Measurements from ENCODE around the gene HDAC9.

The HDAC9 gene

DNA sequence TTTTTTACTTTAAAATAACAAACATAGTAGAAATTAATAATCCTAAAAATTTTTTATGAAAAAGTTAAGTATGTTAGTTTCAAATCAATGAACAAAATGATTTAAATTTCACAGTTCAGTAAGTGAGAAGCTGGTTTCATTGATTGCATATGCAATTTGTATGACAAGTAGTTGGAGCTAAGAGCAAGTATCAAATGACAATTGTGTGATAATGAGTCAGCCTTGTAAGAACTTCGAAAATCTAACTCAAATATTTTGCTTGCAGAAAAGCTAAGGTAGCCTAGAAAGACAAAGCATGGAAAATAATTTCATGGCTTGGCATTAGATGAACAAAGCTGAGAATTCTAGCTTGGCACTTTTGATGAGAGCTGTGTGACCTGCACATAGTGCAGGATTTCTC, 111.5 kb downstream of the HDAC9 start:
- no peak for DNase-seq

DNA sequence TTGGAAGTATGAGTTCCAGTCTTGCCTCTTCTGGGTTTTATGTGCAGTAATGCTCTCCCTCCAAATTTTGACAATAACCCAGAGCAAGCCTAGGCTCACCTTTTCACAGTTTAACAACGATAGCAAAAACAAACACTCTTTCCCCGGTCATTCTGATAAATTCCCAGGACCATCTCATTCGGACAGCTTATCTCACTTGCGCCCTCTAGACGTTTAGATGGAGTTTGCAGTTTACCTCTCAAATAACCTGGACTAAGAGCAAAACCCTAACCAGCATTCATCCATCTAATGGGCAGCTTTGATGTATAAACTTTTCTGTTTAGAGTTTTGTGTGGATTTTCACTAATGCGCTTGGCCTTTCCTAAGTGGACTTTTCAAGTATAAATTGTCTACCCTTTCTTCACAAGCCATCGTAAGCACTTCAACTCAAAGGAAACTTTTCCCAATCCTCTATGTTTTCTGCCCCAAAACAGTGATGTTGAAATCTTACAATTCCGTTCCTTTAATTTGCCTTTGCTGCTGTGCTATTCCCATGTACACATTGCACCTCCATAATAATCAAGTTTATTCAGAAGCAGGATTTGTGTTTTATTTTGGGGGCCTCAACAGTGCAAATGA, 114.9 kb downstream of the HDAC9 start:
- no peak for DNase-seq

DNA sequence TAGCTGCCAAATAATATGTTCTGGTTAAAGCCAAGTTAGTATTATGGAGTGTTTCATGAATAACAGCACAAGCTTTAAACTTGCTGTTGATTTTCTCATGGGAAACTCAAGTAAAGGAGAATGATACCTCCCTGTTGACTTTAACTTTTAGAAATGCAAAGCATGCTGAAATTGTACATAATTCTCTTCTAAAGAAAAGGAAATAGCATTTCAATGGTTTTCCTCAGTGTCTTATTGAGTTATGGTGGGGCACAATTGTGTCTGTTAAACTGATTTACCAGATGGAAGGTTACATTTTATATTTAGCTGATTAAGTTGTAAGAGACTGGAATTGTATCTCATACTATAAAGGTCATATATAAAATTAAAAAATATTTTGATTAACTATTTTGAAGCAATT, 119.3 kb downstream of the HDAC9 start:
- no peak for DNase-seq

DNA sequence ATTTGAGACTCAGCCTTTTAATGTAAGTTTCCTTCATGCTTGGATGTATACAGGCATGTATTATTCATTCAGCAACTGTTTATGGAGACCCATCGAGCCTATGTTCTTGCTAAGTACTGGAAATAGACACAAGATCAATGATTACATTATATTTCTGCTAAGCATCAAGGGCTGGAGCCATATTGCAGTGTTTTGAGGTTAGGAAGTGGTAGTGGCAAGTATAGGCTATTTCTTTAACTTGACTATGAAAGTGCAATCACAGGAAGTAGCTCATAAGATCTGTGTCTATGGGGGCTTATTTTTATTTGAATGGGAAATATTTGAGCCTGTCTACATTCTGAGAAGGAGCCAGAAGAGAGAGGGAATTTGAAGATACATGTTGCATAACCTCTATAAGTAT, 123.8 kb downstream of the HDAC9 start:
- no peak for DNase-seq

DNA sequence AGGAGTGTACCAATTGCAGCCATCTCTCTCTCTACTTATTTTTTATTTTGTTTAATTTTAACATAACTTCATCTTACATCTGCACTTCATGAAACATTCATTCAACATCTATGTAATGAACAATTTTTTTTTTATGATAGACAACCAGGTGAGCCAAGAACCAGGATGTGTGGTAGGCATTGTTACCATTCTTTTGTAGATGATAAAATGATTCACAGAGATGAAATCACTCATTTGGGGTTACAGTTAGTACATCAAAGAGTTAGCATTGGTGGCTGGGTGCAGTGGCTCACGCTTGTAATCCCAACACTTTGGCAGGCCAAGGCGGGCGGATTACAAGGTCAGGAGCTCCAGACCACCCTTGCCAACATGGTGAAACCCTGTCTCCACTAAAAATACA, 127.8 kb downstream of the HDAC9 start:
- no peak for DNase-seq

DNA sequence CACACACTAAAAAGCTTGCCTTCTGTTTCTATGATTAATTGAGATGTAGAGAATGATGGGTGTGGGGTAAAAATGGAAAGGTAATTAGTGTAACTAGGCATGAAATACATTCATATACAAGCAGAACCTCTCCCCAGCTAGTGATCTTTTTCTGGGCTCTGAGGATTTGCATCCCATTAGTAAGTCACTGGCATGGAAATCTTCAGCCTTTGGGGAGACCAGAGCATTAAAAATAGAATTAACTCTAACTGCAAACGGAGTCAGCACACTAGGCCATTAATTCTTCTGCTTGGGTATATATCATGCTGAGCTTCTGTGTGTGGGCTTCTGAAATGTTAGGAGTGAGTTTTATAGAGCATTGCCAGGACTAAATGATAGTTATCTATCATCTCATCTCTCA, 128.9 kb downstream of the HDAC9 start:
- no peak for DNase-seq

DNA sequence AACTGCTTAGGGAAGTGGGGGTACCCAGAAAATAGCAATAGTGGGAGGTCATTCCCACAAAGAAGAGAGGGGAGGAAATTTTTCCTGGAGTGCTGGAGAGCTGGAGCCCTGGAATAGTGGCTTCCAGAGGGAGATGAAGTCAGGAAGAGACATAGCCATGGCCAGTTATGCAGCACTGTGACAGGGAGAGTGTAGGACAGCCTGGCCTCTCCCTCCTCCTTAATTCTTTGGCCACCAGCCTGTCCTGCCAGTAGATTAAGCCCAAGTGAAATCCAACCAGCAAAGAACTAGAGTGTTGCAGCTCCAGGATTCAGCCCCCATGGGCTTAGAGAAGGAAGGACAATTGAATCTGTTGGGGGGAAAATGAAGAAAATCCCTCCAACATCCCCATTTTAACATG, 130.5 kb downstream of the HDAC9 start:
- no peak for DNase-seq

DNA sequence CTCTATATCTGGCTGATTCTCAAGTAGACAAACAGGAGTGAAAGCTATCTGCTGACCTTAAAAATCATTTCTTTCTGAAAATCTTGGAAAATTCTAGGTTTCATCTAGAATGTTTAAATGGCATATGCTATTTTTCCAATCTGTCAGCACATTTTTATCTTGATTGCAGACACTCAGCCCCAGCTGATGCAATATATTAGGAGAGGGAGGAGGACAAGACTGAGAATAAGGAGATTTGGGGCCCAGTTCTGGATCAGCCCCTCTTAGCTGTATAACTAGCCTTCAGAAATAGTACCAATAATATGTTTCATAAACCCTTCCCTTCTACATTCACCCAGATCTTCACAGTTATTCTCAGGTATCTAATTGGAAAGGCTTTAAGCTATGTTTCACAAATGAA, 131.2 kb downstream of the HDAC9 start:
- DNase-seq, result no peak

DNA sequence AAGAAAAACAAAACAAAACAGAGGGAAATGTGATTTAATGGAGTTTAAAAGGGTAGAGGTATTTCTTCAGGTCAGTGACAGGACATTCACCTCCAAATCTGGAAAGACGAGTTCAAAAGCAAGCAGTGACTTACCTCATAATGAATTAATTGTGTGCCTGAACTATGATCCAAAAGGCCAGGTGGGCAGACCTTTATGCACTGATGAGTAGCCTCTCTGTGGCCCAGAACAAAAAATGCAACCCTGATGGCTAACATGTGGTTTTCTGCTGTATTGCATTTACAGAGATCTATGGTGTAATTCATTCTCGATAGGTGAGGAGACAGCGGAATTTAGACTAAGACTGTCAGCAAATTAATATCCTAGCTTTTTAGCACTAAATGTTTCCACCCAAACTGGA, 142.0 kb downstream of the HDAC9 start:
- DNase-seq, result no peak

DNA sequence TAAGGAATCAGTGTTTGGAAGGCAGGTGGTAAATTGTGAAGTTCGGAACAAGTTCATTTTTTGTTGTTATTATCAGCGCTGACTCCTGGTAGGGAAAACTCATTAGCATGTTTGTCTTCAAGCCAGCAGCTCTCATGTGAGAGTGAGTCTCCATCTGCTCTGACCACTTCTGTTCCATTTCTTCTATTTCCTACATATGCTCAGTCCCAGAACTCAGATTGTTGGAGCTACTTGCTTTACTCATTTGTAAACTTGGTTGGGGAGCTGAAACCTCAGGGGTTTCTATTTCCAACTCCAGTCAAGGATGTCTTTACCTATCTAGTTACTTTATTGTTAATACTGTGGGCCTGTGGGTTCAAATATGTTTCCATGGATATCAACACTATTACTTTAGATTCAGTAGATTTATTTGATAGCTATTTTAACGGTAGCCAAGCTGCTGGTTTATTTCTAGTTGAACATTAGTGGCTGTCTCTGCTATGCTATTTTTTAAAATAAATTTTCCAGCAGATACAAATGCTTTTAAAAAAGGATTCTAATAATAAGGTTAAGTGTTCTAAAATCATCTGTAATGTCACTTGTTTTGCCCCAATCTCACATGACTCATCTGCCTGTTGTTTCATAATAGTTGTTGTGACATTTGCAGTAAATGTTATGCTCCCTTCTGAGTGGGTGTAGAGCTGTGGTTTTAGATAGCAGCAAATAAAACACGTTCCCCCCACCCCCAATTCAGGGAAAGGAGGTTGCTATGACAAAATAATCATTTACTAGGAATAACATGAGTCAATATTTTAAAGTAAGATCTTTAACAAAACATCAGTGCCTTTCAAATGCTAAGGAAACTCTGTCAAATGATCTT, 143.3 kb downstream of the HDAC9 start:
- peak; percentile 54 for DNase-seq

DNA sequence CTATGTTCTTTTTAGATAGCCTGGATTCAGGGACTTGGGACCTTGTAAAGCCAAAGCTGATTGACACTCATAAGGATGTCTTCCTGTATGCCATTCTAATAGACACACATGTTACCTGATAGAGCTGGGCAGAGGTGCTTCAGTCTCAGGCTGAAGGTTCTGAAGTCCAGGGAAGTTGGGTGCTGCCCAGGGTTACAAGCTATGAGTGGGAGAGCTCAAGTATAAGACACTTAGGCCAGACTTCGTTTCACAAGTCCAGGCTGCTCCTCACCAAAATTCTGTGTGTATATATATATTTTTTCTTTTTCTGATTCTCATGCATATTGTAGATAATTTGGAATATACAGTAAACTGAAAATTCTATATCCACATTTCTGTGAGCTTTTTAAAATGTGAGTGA, 144.2 kb downstream of the HDAC9 start:
- no peak for DNase-seq

DNA sequence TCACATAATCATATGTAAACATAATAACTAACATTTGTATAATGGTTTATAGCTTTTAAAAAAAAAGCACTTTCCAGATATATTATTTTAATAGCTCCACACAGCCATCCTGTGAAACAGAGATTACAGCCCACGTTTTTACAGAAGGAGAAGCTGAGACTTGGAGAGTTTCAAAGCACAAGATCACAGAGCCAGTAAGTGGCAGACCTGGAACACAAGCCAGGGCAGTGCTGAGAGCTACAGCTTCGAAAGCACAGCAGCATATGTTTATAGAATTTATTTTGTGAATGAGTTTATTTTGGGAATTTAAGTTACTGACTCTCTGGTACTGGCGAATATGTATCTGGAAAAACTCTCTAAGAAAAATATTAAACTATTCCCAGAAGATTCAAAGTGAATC, 149.4 kb downstream of the HDAC9 start:
- DNase-seq, result no peak

DNA sequence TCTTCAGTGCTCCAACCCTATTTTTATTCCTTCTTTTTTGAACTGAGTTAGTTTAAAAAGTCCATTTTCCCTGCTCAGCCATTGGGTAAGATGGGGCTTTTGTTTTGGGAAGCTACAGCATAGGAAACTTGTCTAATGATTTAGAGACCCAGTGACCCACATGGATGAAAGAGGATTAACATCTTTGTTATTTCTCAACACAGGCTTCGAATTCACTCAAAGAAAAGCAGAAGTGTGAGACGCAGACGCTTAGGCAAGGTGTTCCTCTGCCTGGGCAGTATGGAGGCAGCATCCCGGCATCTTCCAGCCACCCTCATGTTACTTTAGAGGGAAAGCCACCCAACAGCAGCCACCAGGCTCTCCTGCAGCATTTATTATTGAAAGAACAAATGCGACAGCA, 152.0 kb downstream of the HDAC9 start:
- no peak for DNase-seq

DNA sequence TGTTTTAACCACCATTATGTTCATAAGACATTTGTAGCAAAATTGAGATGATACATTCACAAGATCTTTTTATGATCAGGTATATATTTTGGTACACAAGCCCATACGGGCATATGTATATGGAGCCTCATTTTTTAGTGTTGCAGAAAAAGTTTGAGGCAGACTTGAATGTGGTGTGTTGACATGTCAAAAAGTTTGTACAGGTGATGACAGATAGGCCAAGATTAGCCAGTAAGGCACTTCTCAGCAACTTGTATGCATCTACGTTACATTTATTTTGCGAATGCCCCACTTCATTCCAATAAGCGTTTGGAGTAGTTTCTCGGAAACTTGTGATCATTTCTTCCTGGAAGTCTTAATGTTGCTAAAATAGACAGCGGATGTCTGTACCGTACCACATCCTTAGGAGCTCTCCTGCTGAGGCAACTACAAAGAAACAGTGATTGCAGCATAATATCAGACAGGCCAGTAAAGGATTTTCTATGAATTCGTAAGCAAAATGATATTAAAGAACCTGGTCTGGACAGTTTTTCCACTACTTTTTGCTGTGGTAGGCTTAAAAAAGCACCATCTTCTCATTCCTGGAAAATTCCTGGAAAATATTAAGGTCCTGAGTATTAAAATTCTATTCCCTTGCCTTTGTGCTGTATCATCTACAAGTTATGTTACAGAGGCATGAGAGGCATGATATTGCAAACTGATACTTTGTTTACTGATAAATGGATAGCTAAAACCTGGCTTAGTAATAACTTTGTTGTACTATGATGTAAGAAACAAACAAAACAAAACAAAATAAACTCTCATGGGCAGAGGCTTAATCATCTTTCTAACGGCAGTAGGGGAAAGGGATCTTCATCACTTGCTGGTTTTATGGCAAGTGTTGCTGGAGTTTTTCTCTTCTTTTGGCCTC, 153.6 kb downstream of the HDAC9 start:
- DNase-seq, result peak; percentile 25

DNA sequence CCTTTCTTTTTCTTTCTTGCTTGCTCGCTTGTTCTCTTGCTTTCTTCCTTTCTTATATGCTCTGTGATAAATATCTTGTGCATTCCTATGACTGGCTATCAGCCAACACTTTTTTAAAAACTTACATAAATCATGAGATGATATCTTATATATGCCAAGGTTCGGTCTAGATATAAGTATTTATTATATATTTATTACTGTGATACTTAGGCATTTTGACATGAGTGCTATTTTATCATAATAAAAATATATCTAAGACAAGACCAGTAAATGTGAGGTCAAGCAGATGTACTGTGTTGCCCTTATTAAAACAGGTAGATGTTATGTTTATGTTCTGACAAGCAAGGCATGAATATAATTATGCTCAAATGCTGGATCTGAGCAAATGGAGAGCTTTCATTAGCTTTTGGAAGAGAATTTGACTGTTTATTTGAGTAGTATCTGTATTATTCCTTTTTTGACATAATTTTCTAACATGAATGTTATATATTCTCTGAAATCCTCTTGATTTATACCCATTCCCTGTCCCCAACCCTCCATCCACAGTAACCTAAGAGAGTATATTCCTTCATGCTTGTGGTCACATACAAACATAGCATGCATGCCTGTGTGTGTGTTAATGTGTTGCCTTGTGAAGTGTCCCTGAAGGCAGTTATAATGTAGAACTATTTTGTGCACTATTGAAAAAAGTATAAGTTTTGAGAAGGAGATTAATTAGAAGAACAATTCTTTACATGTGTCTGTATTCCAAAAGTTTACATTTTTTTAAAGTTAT, 158.0 kb downstream of the HDAC9 start:
- no peak for DNase-seq

DNA sequence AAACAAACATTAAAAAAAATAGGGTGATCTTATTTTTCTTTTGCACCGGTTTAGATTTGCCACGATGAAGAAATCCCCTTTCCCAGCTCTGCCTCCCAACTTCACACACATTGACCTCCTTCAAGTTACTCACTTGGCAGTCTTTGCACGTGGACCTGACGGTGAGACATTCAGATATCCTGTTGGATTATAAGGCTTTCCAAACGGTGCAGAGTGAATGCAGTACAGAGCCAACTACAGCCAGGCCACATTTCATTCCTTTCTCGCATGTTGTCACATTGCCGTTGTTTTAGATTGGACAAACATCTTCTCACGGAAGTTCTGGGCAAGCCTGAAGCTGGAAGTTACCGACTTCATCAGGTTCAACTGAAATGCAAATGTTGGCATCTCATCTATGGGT, 159.2 kb downstream of the HDAC9 start:
- no peak for DNase-seq

DNA sequence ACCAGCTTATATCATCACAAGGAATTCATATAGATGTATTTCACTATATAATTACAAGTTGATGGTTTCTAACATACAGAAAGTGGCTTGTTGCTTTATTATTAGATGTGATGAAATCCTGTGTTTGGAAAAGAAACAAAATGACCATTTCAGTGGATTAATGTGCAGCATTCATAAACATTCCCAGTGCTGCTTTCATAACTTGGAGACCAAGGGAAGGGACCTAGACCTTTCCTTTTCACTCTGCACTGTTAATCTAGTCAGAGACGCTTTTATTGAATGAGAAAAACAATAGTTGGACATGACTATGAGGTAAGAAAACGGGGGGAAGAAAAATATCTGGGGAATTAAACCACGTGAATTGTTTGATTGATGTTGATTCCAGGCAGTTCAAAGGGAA, 160.0 kb downstream of the HDAC9 start:
- no peak for DNase-seq

DNA sequence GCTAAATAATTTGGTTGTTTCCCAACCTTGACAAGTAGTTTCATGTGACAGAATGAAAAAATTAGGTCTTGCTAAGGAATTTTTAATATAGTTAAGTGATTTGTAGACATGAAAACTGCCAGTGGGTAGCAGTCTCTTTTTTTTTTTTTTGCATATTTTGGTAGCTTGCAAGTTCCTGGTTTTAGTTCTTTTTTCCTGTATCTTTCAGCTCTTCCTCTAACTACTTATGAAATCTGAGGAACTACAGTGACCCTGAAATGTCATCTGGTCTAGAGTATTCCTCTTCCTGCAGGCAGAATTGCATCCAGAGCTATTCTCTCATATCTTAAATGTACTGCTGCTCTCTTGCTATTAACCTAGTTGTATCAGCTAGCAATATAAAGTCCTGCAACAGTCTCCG, 160.4 kb downstream of the HDAC9 start:
- DNase-seq, result no peak

DNA sequence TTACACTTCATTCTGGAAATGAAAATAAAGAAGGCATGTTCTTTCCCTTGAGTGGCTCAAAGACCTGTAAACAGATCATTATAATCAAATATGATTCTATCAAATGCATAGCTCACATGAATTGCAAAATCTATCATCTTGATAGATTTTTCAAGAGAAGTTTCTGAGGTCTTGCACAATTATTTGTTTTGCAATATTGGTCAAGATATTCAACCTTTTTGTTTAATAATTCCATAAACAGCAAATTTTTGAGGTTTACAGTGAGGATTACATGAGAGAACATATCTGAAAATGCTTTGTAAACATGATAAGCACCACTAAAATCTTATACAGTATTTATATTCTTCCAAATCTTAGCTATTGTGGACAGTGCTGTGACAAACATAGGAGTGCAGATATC, 160.8 kb downstream of the HDAC9 start:
- no peak for DNase-seq

DNA sequence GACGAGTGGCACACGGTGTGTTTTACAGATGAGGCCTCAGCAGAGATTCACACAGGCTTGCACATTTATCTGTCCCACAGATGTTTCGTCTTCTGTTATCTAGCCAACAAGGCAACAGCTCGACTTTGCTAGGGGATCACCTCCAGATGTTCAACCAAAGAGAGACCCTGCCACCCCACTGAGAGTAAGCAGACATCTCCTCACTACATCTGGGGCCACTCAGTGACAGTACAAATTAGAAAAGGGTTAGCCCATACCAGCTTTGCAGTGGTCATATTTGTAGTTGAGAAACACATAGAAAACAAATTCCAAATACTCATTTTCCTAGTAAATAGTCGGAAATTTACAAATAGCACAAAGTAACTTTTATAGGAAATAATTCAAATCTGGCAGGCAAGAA, 164.2 kb downstream of the HDAC9 start:
- DNase-seq, result no peak

DNA sequence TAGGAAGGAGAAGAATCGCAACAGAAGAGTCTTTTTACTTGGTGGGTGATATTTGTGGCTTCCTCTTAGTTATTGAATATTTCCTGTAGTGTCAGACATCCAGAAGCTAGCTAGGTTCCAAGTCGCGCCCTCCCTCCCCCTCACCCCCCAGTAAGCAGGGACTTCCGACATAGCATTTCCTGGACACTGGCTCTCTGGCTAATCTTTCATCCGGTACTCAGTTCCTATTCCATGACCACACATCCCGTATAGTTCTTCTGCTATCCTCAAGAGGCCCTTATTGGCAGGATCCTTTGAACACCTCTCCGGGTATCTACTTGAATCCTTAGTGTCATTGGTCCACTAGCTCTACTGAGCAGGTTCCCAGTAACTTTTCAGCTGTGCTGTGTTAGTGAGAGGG, 167.8 kb downstream of the HDAC9 start:
- DNase-seq, result no peak

DNA sequence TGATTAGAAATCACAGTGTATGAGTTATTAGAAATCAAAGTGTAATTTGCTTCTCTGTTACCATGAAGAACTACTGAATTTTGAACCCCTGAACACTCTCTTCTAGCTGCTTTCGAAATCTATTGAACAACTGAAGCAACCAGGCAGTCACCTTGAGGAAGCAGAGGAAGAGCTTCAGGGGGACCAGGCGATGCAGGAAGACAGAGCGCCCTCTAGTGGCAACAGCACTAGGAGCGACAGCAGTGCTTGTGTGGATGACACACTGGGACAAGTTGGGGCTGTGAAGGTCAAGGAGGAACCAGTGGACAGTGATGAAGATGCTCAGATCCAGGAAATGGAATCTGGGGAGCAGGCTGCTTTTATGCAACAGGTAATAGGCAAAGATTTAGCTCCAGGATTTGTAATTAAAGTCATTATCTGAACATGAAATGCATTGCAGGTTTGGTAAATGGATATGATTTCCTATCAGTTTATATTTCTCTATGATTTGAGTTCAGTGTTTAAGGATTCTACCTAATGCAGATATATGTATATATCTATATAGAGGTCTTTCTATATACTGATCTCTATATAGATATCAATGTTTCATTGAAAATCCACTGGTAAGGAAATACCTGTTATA, 170.7 kb downstream of the HDAC9 start:
- peak; percentile 51 for DNase-seq

Data from CD4-positive, alpha-beta T cell treated with Interleukin-4 for 4 hours (primary cell).